ENCODE data around the gene PHTF1.

DNA sequence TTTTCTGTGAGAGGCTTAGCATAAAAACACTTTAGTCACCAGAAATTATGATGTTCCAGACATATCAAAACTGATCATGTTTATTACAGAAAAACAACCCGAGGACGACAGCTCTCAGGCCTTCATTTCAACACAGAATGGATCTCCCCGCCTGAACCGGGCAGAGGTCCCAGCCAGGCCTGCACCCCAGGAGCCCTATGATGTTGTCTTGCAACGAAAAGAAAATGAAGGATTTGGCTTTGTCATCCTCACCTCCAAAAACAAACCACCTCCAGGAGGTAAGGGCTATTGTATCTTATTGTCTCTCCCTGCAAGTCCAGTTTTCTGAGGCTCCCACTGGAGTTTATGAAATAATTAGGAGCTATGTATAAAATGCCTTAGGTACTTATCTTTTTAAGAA lies 105.5 kb downstream of the PHTF1 start:
- TF ChIP-seq POLR2A (IDR thresholded peaks at IDR 0.05; ENCODE audit: low read depth) (no peak), CTCF (IDR thresholded peaks at IDR 0.05) (no peak), POLR2AphosphoS5 (IDR thresholded peaks at IDR 0.05) (no peak)

Data from esophagus muscularis mucosa (tissue), 3 donors.